ENCODE results near the gene ULBP1. TPM values are rescaled to one million over a fixed set of nuclear protein-coding genes. Genes with fewer than 3 reads are reported as not detected.
"Not testable (repeated sequence)": the region's sequence is repeated elsewhere in the genome, so short reads cannot be mapped to it uniquely, and the experiment has no call there.

The ULBP1 gene
- total and polyA plus RNA-seq, 4 experiments from 2014 or later: not detected

GRCh38 chr6:150018846-150019580 is 55.3 kb downstream of the ULBP1 start:
- H3K27me3 ChIP-seq (ENCODE audit: insufficient read depth, low read length): peaks cover 9% of the 10 kb centered on the region
- H3K27me3 Mint-ChIP-seq: peaks cover 37 to 55% of the 10 kb centered on the region in 2 donors
- DNase-seq: no peak
- H3K4me1 ChIP-seq (ENCODE audit: insufficient read depth, low read length): peaks cover 8% of the 10 kb centered on the region
- no peaks in the 10 kb centered on the region for H3K9me3 Mint-ChIP-seq
- H3K4me1 Mint-ChIP-seq: peaks cover 6 to 24% (median 8%) of the 10 kb centered on the region in 4 donors
- no peaks in the 10 kb centered on the region for H3K36me3 Mint-ChIP-seq
- H3K4me3 ChIP-seq (ENCODE audit: low read length in 2 of 2): no peak overlapping the region
- ChIA-PET CTCF (ENCODE audit: partially characterized antibody) (interaction anchor here (3.4 kb wide), 1 partner anchor 87 kb away, joined by 25 read pairs; no protein-coding TSS in a partner anchor), POLR2A (ENCODE audit: partially characterized antibody) (no interaction called here)
- H3K9me3 ChIP-seq (ENCODE audit: control insufficient read depth in 1 of 2, low read length in 2 of 2): no peaks in the 10 kb centered on the region
- H3K27ac ChIP-seq (ENCODE audit: low read depth, low read length): no peak overlapping the region
- intact Hi-C loops (cut with micrococcal nuclease): no loop called here
- H3K36me3 ChIP-seq (ENCODE audit: insufficient read depth, low read length): no peaks in the 10 kb centered on the region
- no peak overlapping the region for H3K27ac Mint-ChIP-seq
- H3K4me3 Mint-ChIP-seq: no peak overlapping the region

- DNase-seq; POLR2A ChIA-PET (ENCODE audit: partially characterized antibody); H3K4me1 ChIP-seq (ENCODE audit: insufficient read depth, low read length); H3K4me3 ChIP-seq (ENCODE audit: low read length in 2 of 2); H3K36me3 ChIP-seq (ENCODE audit: insufficient read depth, low read length); H3K9me3 ChIP-seq (ENCODE audit: control insufficient read depth in 1 of 2, low read length in 2 of 2); H3K36me3 Mint-ChIP-seq; H3K27ac ChIP-seq (ENCODE audit: low read depth, low read length); intact Hi-C loops (cut with micrococcal nuclease); CTCF ChIA-PET (ENCODE audit: partially characterized antibody); H3K27ac Mint-ChIP-seq; H3K9me3 Mint-ChIP-seq; H3K4me3 Mint-ChIP-seq: not testable (repeated sequence)
- H3K4me1 Mint-ChIP-seq: peaks cover 4 to 19% (median 9%) of the 10 kb centered on the region in 4 donors
- peaks cover 13% of the 10 kb centered on the region for H3K27me3 ChIP-seq (ENCODE audit: insufficient read depth, low read length)
- peaks cover 32 to 59% of the 10 kb centered on the region in 2 donors for H3K27me3 Mint-ChIP-seq
These were observed 58.1 kb downstream of the ULBP1 start for GRCh38 chr6:150021870-150022269.

Other genes starting within 250 kb of the ULBP1 start
- gene LATS1, start 245.8 kb upstream of the ULBP1 start, total RNA-seq: 10 to 100 TPM; 47.4 to 51.8 TPM
- gene LATS1, start 245.8 kb upstream of the ULBP1 start, polyA plus RNA-seq: 10 to 100 TPM in 1 of 2 donors, 1 to 10 TPM in 1; 5.8 to 16.4 TPM
- 10 to 100 TPM; 56.0 to 58.3 TPM for gene NUP43, start 217.4 kb upstream of the ULBP1 start, total RNA-seq
- 1 to 10 TPM; 1.9 to 7.3 TPM for gene NUP43, start 217.4 kb upstream of the ULBP1 start, polyA plus RNA-seq
- 10 to 100 TPM; 50.8 to 55.8 TPM for gene PCMT1, start 214.2 kb upstream of the ULBP1 start, total RNA-seq
- 100 to 1,000 TPM; 145 to 196 TPM for gene PCMT1, start 214.2 kb upstream of the ULBP1 start, polyA plus RNA-seq
- 1 to 10 TPM; 3.6 to 5.6 TPM for gene LRP11, start 99.6 kb upstream of the ULBP1 start, total RNA-seq
- gene LRP11, start 99.6 kb upstream of the ULBP1 start, polyA plus RNA-seq: 1 to 10 TPM; 1.2 to 2.3 TPM
- not detected for gene RAET1E, start 65.8 kb upstream of the ULBP1 start, total RNA-seq
- not detected for gene RAET1E, start 65.8 kb upstream of the ULBP1 start, polyA plus RNA-seq
- gene RAET1G, start 40.8 kb upstream of the ULBP1 start, total RNA-seq: not detected
- not detected for gene RAET1G, start 40.8 kb upstream of the ULBP1 start, polyA plus RNA-seq
- gene ULBP2, start 21.9 kb upstream of the ULBP1 start, total RNA-seq: not detected
- gene ULBP2, start 21.9 kb upstream of the ULBP1 start, polyA plus RNA-seq: 1 to 10 TPM in 1 of 2 donors, under 1 TPM in 1; 0.28 to 1.1 TPM
- not detected for gene RAET1L, start 61.6 kb downstream of the ULBP1 start, total RNA-seq
- not detected for gene RAET1L, start 61.6 kb downstream of the ULBP1 start, polyA plus RNA-seq
- gene ULBP3, start 105.2 kb downstream of the ULBP1 start, total RNA-seq: under 1 TPM in 1 of 2 experiments, not detected in 1; 0.42 TPM
- gene ULBP3, start 105.2 kb downstream of the ULBP1 start, polyA plus RNA-seq: under 1 TPM; 0.48 to 0.96 TPM
- gene PPP1R14C, start 179.1 kb downstream of the ULBP1 start, total RNA-seq: not detected
- not detected for gene PPP1R14C, start 179.1 kb downstream of the ULBP1 start, polyA plus RNA-seq

Measured in CD4-positive, alpha-beta memory T cell (primary cell).